Urinary bladder (tissue), 4 donors: ENCODE data around the gene ATP8A1. TPM values are rescaled to one million over a fixed set of nuclear protein-coding genes. Genes with fewer than 3 reads are reported as not detected.
A peak's percentile ranks its signal among the peaks of the same experiment; 100 is the strongest.
"Not testable (repeated sequence)": the region's sequence is repeated elsewhere in the genome, so short reads cannot be mapped to it uniquely, and the experiment has no call there.

Source experiments
- DNase-seq: peaks from one replicate; pipeline ENCODE4 v3.0.0-alpha.2; 2015; ENCODE audit errors: extremely low spot score
- H3K27ac ChIP-seq: one replicate; pipeline ENCODE4 v1.5.1; 2013; ENCODE audit warnings: low read depth, mild to moderate bottlenecking, moderate library complexity
- H3K36me3 ChIP-seq: one replicate; pipeline ENCODE4 v1.6.1; 2013; ENCODE audit warnings: mild to moderate bottlenecking, moderate library complexity; ENCODE audit not compliant: insufficient read depth
- H3K4me1 ChIP-seq: one replicate; pipeline ENCODE4 v1.6.1; 2013; ENCODE audit warnings: mild to moderate bottlenecking, moderate library complexity; ENCODE audit not compliant: insufficient read depth
- H3K4me3 ChIP-seq: one replicate; pipeline ENCODE4 v1.5.1; 2013; ENCODE audit warnings: low read depth, low read length
- WGBS: extraction: QIAGEN DNeasy Blood & Tissue Kit; methylation state at CpG from one replicate; pipeline ENCODE4 v1.1.7; 2013; 5-methylcytosine and 5-hydroxymethylcytosine counted together
- polyA plus RNA-seq: library from polyadenylated mRNA; stranded (reverse); fragments of 200-250 nt; gene quantifications from one replicate; pipeline ENCODE4 v1.2.3, GENCODE V29; 2013
- total RNA-seq: library from RNA; depleted of rRNA; stranded (reverse); fragments of >200 nt; gene quantifications from one replicate; pipeline ENCODE4 v1.2.3, GENCODE V29; 2014
- donor health status: healthy with polysubstance abuse.
- donor health status: healthy.

The ATP8A1 gene
- total RNA-seq (59.2 TPM), polyA plus RNA-seq (3.9 TPM)

- H3K4me1 ChIP-seq: no peaks in the 10 kb centered on the region
- under 1% methylated on average over 74 of the region's 74 CpGs for WGBS
- DNase-seq: peak; percentile 78
- no peaks in the 10 kb centered on the region for H3K36me3 ChIP-seq
- peak within 1 kb of the TSS; percentile 77 for H3K4me3 ChIP-seq
- peak within 1 kb of the TSS; percentile 83 for H3K27ac ChIP-seq
These were observed at the start of gene ATP8A1 for GRCh38 chr4:42656944-42657792. Gene ATP8A1 (minus strand): TSS chr4:42657105. CDS start chr4:42656873, 232 bp downstream.

- no peaks in the 10 kb centered on the region for H3K4me1 ChIP-seq
- no peak for DNase-seq
- H3K36me3 ChIP-seq: no peaks in the 10 kb centered on the region
- no peak overlapping the region for H3K27ac ChIP-seq
- 59% methylated on average over 4 of the region's 4 CpGs for WGBS
- H3K4me3 ChIP-seq: no peak overlapping the region
These were observed 49.2 kb upstream of the ATP8A1 start for GRCh38 chr4:42706086-42706485.

- H3K4me1 ChIP-seq: no peaks in the 10 kb centered on the region
- 67% methylated on average over 5 of the region's 5 CpGs for WGBS
- DNase-seq: no peak
- no peaks in the 10 kb centered on the region for H3K36me3 ChIP-seq
- H3K27ac ChIP-seq: no peak overlapping the region
- no peak overlapping the region for H3K4me3 ChIP-seq
These were observed 46.9 kb upstream of the ATP8A1 start for GRCh38 chr4:42703813-42704212.

GRCh38 chr4:42702895-42703294, 46.0 kb upstream of the ATP8A1 start:
- H3K36me3 ChIP-seq: no peaks in the 10 kb centered on the region
- WGBS: 82% methylated on average over 3 of the region's 3 CpGs
- H3K4me3 ChIP-seq: no peak overlapping the region
- no peak for DNase-seq
- no peaks in the 10 kb centered on the region for H3K4me1 ChIP-seq
- no peak overlapping the region for H3K27ac ChIP-seq

GRCh38 chr4:42701780-42702179, 44.9 kb upstream of the ATP8A1 start:
- H3K27ac ChIP-seq: not testable (repeated sequence)

GRCh38 chr4:42690537-42690936, 33.6 kb upstream of the ATP8A1 start:
- no peak for DNase-seq
- H3K4me3 ChIP-seq: no peak overlapping the region
- no peaks in the 10 kb centered on the region for H3K36me3 ChIP-seq
- WGBS: 34% methylated on average over 1 of the region's 1 CpG
- no peaks in the 10 kb centered on the region for H3K4me1 ChIP-seq
- H3K27ac ChIP-seq: no peak overlapping the region

More at GRCh38 chr4:42701780-42702179, 44.9 kb upstream of the ATP8A1 start:
- H3K4me1 ChIP-seq, H3K4me3 ChIP-seq, H3K36me3 ChIP-seq, DNase-seq: not testable (repeated sequence)
- WGBS: 82% methylated on average over 7 of the region's 7 CpGs

- H3K36me3 ChIP-seq: no peaks in the 10 kb centered on the region
- no peak for DNase-seq
- no peaks in the 10 kb centered on the region for H3K4me1 ChIP-seq
- no peak overlapping the region for H3K27ac ChIP-seq
- no peak overlapping the region for H3K4me3 ChIP-seq
These were observed 26.5 kb upstream of the ATP8A1 start for GRCh38 chr4:42683393-42683792.

- Histone ChIP-seq H3K27ac (no peak overlapping the region), H3K4me1 (no peaks in the 10 kb centered on the region), H3K36me3 (no peaks in the 10 kb centered on the region), H3K4me3 (no peak overlapping the region)
- WGBS: 68% methylated on average over 1 of the region's 1 CpG
- no peak for DNase-seq
These were observed 21.6 kb upstream of the ATP8A1 start for GRCh38 chr4:42678512-42678911.

- H3K36me3 ChIP-seq: no peaks in the 10 kb centered on the region
- WGBS: 37% methylated on average over 8 of the region's 8 CpGs
- no peak overlapping the region for H3K27ac ChIP-seq
- DNase-seq: no peak
- H3K4me1 ChIP-seq: no peaks in the 10 kb centered on the region
- no peak overlapping the region for H3K4me3 ChIP-seq
These were observed 19.4 kb upstream of the ATP8A1 start for GRCh38 chr4:42676066-42676951.

- no peaks in the 10 kb centered on the region for H3K4me1 ChIP-seq
- no peak for DNase-seq
- no peak overlapping the region for H3K4me3 ChIP-seq
- WGBS: 51% methylated on average over 2 of the region's 2 CpGs
- no peaks in the 10 kb centered on the region for H3K36me3 ChIP-seq
- no peak overlapping the region for H3K27ac ChIP-seq
These were observed 16.1 kb upstream of the ATP8A1 start for GRCh38 chr4:42673082-42673425.

- no peaks in the 10 kb centered on the region for H3K4me1 ChIP-seq
- WGBS: 71% methylated on average over 2 of the region's 2 CpGs
- H3K36me3 ChIP-seq: no peaks in the 10 kb centered on the region
- H3K4me3 ChIP-seq: no peak overlapping the region
- DNase-seq: no peak
- no peak overlapping the region for H3K27ac ChIP-seq
These were observed 15.6 kb upstream of the ATP8A1 start for GRCh38 chr4:42672359-42673081.

- 26% methylated on average over 4 of the region's 4 CpGs for WGBS
- no peak for DNase-seq
- no peak overlapping the region for H3K27ac ChIP-seq
- no peaks in the 10 kb centered on the region for H3K4me1 ChIP-seq
- no peak overlapping the region for H3K4me3 ChIP-seq
- H3K36me3 ChIP-seq: no peaks in the 10 kb centered on the region
These were observed 14.7 kb upstream of the ATP8A1 start for GRCh38 chr4:42671431-42672194.

- no peak overlapping the region for H3K4me3 ChIP-seq
- WGBS: 56% methylated on average over 2 of the region's 2 CpGs
- H3K4me1 ChIP-seq: no peaks in the 10 kb centered on the region
- no peak for DNase-seq
- H3K36me3 ChIP-seq: no peaks in the 10 kb centered on the region
- H3K27ac ChIP-seq: no peak overlapping the region
These were observed 1.4 kb upstream of the ATP8A1 start for GRCh38 chr4:42658261-42658660.
